ENCODE data around the gene ANKRD18B.
"Not testable (repeated sequence)": the region's sequence is repeated elsewhere in the genome, so short reads cannot be mapped to it uniquely, and the experiment has no call there.

Gene ANKRD18B

DNA sequence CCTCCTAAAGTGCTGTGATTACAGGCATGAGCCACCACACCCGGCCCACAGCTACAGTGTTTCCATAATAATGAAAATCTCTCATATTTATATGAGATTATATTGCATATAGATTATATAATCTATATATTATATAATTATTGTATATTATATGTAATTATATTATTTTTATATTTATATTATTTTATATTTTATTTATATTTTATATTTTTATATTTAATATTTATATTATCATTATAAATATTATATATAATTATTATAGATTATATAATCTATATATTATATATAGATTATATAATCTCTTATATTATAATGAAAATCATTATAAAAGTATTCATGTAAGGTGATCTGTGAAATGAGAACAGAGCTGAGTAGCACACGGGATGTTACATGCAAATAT is 11.5 kb downstream of the ANKRD18B start:
- no peak for DNase-seq

DNA sequence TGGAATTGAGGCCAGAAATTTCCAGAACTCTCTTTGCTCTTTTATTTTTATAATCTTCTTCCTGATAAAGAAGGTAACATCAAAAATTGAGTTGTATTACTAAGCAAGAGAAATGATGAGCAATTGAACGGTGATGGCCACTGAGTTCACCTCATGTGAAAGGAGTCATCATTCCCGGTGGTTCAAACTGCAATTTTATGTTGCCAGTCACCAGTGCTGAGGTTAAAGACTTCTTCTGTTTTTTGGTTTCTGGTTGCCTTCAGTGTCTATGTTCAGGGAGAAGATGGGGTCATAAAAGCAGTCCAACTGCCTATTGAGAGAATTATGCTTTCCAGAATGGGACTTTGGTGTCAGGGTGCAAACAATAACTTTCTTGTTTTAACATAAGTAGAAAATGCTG is 19.4 kb downstream of the ANKRD18B start:
- DNase-seq, result not testable (repeated sequence)

DNA sequence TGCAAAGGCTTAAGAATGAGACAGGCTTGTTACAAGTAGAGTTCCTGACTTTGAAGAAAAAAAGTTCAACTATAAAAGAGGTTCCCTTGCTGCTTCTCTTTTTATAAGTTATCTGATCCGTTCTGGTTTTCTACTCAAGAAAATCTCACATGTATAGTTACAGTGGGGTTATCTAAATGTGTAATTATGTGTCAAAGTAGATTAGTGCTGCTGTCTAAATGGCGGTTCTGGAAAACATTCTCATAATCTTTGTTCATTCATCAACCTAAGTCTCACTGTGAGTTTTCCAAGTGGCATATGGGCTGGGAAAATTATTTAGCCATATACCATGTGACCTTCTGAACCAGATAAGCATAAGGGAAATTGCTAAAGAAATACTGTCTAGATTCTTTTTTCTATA is 21.7 kb downstream of the ANKRD18B start:
- DNase-seq, result not testable (repeated sequence)

DNA sequence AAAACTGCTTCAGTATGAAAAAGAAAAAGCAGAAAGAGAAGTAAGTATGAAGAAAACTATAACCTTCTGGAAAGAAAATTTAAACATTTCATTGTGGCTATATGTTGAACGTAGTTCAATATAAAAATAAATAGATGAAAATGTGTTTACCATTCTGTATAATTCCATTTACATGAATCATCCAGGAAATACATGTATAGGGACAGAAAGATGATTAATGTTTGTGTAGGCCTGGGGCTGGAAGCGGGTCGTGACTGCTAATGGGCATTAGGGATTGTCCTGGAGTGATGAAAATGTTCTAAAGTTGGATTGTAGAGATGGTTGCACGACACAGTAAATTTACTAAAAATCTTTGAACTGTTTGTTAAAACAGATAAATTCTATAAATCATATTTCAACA is 24.8 kb downstream of the ANKRD18B start:
- DNase-seq, result not testable (repeated sequence)

DNA sequence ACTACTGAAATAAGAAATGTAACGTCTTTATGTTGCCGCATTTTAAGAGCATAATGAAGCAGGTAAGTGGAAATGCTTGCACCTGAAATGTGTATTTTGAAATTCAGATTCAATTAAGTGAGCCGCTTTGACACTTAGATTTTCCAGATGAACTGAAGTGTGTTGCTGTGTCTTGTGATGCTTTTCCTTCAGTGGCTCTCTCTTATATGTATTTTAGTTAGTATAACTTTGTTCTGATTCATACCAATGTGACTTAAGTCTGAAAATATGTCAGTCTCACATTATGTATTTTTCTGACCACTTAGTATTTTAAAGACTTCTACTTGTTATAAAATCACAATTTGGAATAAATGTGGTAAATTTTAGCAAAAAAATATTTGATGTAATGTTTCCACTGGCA is 25.4 kb downstream of the ANKRD18B start:
- DNase-seq, result not testable (repeated sequence)

DNA sequence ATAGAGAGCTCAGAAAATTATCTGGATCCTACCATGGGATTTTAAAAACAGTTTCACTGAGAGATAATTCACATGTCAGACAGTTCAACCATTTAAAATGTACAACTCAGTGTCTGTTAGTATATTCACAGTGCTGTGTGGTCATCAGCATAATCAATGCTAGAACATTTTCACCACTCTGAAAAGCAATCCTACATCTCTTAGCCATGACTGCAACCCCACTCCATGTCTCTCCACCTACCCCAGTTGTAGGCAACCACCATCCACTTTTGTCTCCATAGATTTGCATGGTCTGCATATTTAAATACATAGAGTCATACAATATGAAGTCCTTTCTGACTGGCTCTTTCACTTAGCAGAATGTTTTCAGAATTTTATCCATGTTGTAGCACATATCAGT is 27.1 kb downstream of the ANKRD18B start:
- not testable (repeated sequence) for DNase-seq

DNA sequence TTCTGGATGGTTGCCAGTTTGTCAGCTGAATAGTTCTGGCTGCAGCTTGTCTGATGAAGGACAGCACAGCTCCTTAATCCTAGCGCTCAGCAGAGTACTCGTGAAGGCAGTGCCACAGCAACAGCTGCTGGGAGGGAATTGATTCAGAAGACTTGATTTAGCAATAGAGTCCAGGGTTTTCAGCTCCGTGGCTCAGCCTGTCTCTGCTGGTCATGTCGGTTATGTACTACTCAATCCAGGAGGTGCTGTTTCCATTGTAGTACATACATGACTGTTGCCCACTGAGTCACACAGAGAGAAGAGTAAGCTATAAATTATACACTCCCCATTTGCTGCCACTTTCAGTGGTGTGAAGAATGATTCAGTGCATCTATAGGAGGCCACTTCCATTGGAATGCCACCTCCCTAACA is 28.3 kb downstream of the ANKRD18B start:
- DNase-seq, result not testable (repeated sequence)

DNA sequence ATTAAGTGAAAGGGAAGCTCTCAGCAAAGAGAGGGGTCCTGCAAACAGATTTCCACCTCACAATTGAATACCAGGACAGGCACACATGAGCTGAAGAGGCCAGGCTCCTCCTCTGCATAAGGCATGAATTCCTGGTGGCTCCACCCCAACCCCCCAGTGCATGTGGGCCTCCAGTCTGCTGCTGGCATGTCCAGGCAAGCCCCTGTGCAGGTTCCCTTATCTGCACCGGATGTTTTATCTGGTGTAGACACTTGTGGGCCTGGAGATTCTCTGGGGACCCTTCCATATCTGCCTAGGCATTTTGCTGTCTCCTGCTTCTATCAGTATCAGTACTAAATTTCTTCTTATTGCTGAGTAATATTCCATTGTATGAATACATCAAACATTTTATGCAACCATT is 36.2 kb downstream of the ANKRD18B start:
- not testable (repeated sequence) for DNase-seq

DNA sequence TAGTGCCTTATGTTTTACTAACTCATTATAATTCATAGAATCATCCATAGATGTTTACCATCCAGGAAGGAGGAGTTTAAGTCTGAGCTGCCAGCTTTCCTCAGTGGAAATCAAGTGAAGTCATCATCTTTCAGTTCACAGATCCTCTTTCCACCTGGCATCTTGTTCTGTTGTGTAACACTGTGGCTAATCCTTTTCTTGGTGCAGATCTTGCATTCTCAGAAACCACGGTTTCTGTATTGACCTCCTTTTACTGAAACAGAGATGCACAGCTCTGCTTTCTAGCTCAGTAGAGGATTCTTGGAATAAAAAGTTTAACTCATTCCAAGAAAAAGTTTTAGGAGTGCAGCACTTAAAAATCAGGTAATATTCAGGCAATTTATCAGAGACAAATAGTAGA is 38.1 kb downstream of the ANKRD18B start:
- not testable (repeated sequence) for DNase-seq

DNA sequence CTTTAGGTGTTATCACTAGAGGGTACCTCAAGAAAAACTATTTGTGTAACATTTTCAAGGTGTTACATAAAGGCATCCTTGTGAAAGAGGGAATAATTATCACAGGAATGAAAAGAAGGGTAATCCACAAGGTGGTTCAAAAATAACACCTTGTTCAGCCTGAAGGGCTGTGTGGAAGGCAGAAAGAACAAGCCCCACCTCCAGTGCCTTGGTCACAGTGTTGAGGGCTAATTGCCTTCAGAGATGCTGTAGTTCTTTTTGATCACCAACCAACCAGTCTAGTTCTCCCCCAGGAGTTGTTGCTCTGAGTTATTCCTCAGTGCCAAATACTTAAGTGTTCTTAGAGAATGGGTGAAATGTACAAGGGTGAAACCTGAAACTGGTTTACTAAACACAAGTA is 43.7 kb downstream of the ANKRD18B start:
- DNase-seq, result not testable (repeated sequence)

DNA sequence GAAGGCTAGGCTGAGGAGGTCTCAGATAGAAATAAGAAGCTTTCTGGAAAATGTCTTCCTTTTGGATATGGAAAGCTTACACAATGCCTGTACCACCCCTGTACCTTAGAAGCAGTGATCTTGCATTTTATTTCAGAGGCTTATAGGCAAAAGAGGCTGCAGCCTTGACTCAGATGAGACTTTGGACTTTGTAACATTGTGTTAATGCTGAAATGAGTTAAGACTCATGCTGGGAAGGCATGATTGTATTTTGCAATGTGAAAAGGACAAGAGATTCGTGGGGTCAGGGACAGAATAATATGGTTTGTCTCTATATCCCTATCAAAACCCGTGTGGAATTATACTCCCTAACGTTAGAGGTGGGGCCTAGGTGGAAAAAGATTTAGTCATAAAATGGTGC is 53.7 kb downstream of the ANKRD18B start:
- not testable (repeated sequence) for DNase-seq

DNA sequence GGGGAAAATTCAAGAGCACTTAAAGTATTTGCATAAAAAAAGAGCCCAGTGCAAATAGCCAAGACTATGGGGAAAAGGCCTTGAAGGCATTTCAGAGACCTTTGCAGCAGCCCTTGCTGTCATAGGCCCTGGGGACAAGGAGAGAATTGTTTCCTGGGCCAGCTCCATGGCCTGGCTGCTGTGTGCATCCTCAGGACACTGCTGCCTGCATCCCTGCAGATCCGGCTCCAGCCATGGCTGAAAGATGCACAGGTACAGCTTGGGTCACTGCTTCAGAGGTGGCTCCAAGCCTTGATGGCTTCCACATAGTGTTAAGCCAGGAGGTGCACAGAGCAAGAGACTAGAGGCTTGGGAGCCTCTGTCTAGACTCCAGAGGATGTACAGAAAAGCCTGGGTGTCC is 55.9 kb downstream of the ANKRD18B start:
- not testable (repeated sequence) for DNase-seq

DNA sequence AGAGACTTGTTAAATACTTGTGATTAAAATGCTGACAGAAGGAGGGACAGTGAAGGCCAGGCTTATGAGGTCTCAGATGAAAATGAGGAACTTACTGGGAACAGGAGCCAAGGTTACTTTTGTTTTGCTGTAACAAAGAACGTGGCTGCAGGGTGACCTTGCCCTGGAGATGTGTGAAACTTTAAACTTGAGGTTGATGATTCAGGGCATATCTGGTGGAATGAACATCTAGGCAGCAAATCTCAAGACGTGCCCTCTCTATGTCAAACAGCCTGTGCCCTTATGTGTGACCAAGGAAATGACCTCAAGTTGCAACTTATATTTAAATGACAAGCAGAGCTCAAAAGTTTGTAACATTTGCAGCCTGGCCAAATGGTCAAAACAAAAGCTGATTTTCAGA is 58.6 kb downstream of the ANKRD18B start:
- DNase-seq, result not testable (repeated sequence)

DNA sequence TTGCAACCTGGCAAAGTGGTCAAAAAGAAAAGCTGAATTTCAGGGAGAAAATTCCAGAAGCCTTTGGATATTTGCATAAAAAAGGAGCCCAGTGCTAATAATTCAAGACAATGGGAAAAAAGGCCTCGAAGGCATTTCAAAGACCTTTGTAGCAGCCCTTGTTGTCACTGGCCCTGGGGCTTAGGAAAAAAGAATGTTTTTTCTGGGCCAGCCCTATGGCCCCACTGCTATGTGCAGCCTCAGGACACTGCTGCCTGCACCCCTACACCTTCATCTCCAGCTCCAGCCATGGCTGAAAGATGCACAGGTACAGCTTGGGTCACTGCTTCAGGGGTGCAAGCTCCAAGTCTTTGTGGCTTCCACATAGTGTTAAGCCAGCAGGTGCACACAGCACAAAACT is 62.1 kb downstream of the ANKRD18B start:
- DNase-seq, result not testable (repeated sequence)

DNA sequence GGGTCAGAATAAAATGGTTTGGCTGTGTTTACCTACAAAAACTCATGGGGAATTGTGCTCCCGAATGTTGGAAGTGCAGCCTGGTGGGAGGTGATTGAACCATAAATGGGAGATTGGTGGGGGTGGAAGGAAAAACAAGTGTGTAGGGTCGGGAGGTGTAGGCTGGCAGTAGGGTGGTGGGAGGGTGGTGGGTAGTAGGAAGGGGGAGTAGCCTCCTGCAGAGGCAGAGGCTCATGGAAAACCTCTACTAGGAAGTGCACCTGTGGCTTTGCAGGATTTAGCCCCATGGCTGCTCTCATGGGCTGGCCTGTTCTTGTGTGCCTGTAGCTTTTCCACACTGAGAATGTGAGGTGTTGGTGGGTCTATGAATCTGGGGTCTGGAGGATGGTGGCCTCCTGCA is 63.7 kb downstream of the ANKRD18B start:
- not testable (repeated sequence) for DNase-seq

DNA sequence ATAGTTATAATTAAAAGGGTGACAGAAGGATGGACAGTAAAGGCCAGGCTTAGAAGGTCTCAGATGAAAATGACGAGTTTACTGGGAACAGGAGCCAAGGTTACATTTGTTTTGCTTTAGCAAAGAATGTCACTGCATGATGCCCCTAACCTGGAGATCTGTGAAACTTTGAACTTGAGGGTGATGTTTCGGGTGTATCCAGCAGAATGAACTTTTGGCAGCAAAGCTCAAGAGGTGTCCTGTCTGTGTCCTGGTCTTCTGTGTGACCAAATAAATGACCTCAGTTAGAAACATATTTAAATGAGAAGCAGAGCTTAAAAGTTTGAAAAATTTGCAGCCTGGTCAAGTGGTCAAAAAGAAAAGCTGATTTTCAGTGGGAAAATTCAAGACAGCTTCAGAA is 64.8 kb downstream of the ANKRD18B start:
- DNase-seq, result not testable (repeated sequence)

DNA sequence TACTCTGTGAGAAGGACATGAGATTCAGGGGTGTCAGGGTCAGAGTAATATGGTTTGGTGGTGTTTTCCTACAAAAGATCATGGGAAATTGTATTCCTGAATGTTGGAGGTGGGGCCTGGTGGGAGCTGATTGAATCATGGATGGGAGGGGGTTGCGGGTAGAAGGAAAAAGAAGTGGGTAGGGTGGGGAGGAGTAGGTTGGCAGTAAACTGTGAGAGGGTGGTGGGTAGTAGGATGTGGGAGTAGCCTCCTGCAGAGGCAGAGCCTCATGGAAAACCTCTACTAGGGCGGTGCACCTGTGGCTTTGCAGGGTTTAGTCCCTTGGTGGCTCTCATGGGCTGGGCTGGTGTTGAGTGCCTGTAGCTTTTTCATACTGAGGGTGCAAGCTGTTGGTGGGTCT is 66.8 kb downstream of the ANKRD18B start:
- not testable (repeated sequence) for DNase-seq

DNA sequence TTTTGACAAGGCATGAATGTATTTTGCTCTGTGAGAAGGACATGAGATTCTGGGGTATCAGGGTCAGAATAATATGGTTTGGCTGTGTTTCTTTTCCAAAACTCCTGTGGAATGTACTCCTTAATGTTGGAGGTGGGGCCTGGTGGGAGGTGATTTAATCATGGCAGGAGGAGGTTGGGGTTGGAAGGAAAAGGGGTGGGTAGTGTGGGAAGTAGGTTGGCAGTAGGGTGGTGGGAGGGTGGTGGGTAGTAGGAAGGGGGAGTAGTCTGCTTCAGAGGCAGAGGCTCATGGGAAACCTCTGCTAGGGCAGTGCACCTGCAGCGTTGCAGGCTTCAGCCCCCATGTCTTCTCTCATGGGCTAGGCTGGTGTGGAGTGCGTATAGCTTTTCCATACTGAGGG is 72.9 kb downstream of the ANKRD18B start:
- DNase-seq, result not testable (repeated sequence)

DNA sequence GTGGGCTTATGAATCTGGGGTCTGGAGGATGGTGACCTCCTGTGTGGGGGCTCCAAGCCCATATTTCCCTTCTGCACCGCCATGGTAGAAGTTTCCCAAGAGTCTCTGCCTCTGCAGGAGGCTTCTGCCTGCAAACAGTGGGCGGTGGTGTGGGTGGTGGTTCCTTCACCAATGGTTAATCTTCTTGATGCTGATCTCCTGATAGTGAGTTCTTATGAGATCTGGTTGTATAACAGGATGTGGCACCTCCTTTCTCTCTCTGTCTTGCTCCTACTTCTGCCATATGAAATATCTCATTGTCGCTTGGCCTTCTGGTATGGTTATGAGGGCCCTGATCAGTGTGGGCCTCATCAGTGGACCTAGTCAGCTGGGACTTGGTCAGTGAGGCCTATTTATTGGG is 73.3 kb downstream of the ANKRD18B start:
- DNase-seq, result not testable (repeated sequence)

DNA sequence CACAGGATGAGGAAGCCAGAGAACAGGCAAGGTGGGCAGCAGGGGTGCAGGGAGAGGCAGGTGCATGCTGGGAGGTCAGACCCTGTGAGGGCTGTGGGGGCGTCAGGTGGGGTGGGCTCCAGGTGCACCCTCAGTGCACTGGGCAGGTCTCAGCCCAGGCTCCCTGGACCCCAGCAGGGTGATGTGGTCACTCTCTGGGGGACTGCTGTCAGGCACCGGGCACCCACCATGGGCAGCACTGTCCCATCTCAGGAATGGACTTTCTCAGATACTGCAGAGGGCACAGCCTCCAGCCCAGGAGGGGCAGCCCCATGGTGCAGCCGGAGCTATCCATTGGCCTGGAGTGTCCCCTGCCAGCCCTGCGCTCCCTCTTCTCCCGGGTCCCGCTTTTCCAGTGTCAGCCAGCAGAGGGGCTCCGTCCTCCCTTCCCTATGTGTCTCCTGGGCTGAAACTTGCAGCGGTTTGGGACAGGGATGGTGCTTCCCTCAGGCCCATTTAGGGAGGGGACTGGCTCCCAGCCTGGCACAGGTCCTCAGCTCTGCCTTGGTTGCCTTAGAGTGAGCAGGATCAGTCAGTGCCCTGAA is 74.8 kb downstream of the ANKRD18B start:
- DNase-seq, result not testable (repeated sequence)

DNA sequence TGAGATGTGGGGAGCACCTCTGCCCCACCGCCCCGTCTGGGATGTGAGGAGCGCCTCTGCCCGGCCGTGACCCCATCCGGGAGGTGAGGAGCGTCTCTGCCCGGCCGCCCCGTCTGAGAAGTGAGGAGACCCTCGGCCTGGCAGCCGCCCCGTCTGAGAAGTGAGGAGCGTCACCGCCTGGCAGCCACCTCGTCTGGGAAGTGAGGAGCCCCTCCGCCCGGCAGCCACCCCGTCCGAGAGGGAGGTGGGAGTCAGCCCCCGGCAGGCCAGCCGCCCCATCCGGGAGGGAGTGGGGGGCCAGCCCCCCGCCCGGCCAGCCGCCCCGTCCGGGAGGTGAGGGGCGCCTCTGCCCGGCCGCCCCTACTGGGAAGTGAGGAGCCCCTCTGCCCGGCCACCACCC is 76.9 kb downstream of the ANKRD18B start:
- DNase-seq, result not testable (repeated sequence)

DNA sequence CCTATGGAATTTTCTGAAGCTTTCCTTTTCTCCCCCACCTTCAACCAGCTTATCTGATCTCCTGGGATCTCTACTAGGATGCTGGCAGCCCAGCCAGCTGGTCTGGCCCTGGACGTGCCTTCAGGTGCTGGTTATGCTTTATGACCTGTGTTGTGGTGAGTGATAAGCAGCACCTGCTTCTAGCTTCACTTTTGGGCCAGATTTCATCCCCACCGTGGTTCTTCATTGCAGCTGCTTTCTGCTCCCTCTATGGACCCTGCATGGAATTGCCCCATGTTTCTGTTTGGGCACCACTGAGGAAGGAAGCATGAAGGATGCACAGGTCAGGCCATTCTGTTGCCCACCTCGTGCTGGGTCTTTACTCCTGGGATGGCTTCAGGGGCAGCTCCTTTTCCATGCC is 80.2 kb downstream of the ANKRD18B start:
- DNase-seq, result not testable (repeated sequence)

DNA sequence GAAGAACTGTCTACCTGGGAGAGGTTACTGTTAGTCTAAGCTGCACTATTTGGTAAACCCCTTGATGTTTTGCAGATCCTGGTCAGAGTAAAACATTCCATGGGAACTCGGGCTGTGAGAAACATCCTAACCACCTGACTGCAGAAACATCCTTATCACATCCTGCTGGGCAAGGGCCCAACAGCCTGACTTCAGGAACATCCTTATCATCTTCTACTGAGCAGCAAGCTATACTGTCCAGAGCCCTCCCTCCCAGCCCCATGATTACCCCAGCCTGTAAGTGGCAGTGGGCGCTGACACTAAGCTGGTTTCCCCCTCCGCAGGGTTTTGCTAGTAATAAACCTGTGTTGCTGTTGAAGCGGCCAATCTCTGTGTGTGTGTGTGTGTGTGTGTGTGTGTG is 80.9 kb downstream of the ANKRD18B start:
- DNase-seq, result not testable (repeated sequence)

DNA sequence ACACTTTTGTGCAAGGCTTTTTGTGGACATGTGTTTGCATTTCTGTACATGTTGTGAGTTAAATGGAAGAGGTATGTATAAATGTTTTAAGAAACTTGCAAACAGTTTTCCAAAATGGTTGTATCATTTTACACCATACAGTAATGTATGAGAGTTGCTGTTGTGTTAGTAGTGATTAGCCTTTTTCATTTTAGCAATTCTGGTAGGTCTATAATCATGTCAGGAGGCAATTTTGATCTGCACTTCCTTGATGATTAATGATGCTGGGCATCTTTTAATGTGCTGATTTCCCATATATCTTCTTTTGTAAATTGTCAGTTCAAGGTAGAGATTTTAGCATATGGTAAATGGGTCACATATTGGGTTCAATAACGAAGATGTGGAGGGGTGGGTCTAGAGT is 87.3 kb downstream of the ANKRD18B start:
- DNase-seq, result no peak

DNA sequence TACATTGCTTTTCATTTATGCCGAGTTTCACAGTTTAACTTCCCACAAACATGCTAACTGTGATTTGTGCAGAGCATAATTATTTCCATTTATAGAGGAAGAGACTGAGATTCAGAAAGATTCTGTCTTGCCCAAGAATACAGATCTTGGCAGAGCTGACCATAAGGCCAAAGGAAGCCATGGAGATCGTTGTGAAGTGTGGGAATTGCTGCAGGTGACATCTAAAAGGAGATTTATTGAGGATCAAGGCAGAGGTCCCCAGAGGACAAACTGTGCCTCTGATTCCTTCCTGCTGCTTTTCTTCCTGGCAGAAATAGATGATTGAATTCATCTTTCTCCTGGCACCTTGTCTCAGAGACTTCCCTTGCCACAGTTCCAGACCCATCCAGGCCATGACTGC is 88.4 kb downstream of the ANKRD18B start:
- not testable (repeated sequence) for DNase-seq

Data from T1000 (cell line).